HepG2 (cell line): ENCODE data around the gene PALM.

Experiments
- EZH2 ChIP-seq: conservative IDR thresholded peaks from 2 replicates; pipeline ENCODE4 v1.6.1; 2012; ENCODE audit warnings: mild to moderate bottlenecking, low read depth, low read length, moderate library complexity
- SUZ12 ChIP-seq: fragments of 150-350 bp; IDR thresholded peaks from 2 replicates; pipeline ENCODE4 v1.6.1; 2014; ENCODE audit warnings: low read depth, low read length
- WIZ ChIP-seq: sonication (generic); formaldehyde crosslinking; IDR thresholded peaks from 2 replicates; pipeline ENCODE4 v1.5.1; 2020; ENCODE audit warnings: mild to moderate bottlenecking, missing genetic modification reagents
- ZNF598 ChIP-seq: sonication (generic); formaldehyde crosslinking; IDR thresholded peaks from 2 replicates; pipeline ENCODE4 v1.5.1; 2020; ENCODE audit warnings: mild to moderate bottlenecking, missing genetic modification reagents, borderline replicate concordance
- ZNF781 ChIP-seq: sonication (generic); formaldehyde crosslinking; IDR thresholded peaks from 2 replicates; pipeline ENCODE4 v1.5.1; 2020; ENCODE audit warnings: borderline replicate concordance, mild to moderate bottlenecking, missing genetic modification reagents; ENCODE audit errors: not compliant biosample characterization
- TF ChIP-seq, protein P1 (sequence below): sonication (generic); formaldehyde crosslinking; IDR thresholded peaks from 2 replicates; pipeline ENCODE4 v1.4.0; 2020; ENCODE audit warnings: missing genetic modification reagents
- TF ChIP-seq, protein P2 (sequence below), 2 experiments: IDR thresholded peaks; 2 replicates each; pipeline ENCODE4 v1.6.1; 2011 to 2012; ENCODE audit warnings: low read length in 2 of 2, borderline replicate concordance in 1 of 2, low read depth in 1 of 2, mild to moderate bottlenecking in 1 of 2, moderate library complexity in 1 of 2
- TF ChIP-seq, protein P3 (sequence below): sonication (generic); formaldehyde crosslinking; IDR thresholded peaks from 2 replicates; pipeline ENCODE4 v1.5.0; 2020; ENCODE audit warnings: mild to moderate bottlenecking, missing genetic modification reagents, moderate library complexity

DNA sequence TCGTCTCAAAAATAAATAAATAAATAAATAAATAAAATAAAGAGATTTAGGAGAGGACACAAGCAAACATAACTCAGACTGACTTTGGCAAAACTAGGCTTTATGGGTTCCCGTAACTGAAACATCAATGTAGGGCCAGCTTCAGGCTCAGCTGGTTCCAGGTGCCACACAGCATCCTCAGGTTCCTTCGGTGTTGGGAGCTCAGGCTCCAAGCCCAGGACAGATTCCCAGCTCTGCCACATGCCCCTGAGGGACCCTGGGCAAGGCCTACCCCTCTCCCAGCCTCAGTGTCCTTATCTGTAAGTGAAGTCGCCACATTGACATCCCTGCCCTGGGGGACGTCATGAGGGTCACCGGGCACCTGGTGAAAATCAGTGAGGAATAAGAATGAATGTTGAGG is 60.9 kb downstream of the PALM start:
- TF ChIP-seq EZH2 (no peak), ZNF598 (CRISPR knock-in tag) (no peak), SUZ12 (no peak), WIZ (CRISPR knock-in tag) (no peak), ZNF781 (CRISPR knock-in tag) (no peak)
- TF ChIP-seq, protein P1, sequence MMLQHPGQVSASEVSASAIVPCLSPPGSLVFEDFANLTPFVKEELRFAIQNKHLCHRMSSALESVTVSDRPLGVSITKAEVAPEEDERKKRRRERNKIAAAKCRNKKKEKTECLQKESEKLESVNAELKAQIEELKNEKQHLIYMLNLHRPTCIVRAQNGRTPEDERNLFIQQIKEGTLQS (CRISPR knock-in tag), result no peak
- TF ChIP-seq, protein P2, sequence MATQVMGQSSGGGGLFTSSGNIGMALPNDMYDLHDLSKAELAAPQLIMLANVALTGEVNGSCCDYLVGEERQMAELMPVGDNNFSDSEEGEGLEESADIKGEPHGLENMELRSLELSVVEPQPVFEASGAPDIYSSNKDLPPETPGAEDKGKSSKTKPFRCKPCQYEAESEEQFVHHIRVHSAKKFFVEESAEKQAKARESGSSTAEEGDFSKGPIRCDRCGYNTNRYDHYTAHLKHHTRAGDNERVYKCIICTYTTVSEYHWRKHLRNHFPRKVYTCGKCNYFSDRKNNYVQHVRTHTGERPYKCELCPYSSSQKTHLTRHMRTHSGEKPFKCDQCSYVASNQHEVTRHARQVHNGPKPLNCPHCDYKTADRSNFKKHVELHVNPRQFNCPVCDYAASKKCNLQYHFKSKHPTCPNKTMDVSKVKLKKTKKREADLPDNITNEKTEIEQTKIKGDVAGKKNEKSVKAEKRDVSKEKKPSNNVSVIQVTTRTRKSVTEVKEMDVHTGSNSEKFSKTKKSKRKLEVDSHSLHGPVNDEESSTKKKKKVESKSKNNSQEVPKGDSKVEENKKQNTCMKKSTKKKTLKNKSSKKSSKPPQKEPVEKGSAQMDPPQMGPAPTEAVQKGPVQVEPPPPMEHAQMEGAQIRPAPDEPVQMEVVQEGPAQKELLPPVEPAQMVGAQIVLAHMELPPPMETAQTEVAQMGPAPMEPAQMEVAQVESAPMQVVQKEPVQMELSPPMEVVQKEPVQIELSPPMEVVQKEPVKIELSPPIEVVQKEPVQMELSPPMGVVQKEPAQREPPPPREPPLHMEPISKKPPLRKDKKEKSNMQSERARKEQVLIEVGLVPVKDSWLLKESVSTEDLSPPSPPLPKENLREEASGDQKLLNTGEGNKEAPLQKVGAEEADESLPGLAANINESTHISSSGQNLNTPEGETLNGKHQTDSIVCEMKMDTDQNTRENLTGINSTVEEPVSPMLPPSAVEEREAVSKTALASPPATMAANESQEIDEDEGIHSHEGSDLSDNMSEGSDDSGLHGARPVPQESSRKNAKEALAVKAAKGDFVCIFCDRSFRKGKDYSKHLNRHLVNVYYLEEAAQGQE (IDR thresholded peaks at IDR 0.05; ENCODE audit: borderline replicate concordance in 1 of 2, low read depth in 1 of 2, low read length in 2 of 2), result no peak
- TF ChIP-seq, protein P3, sequence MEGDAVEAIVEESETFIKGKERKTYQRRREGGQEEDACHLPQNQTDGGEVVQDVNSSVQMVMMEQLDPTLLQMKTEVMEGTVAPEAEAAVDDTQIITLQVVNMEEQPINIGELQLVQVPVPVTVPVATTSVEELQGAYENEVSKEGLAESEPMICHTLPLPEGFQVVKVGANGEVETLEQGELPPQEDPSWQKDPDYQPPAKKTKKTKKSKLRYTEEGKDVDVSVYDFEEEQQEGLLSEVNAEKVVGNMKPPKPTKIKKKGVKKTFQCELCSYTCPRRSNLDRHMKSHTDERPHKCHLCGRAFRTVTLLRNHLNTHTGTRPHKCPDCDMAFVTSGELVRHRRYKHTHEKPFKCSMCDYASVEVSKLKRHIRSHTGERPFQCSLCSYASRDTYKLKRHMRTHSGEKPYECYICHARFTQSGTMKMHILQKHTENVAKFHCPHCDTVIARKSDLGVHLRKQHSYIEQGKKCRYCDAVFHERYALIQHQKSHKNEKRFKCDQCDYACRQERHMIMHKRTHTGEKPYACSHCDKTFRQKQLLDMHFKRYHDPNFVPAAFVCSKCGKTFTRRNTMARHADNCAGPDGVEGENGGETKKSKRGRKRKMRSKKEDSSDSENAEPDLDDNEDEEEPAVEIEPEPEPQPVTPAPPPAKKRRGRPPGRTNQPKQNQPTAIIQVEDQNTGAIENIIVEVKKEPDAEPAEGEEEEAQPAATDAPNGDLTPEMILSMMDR (CRISPR knock-in tag), result no peak
